GM12878 (cell line): ENCODE measurements around the gene MMRN1. TPM values are rescaled to one million over a fixed set of nuclear protein-coding genes. Genes with fewer than 3 reads are reported as not detected.

Source experiments
- ATAC-seq: fragments of 200-7000 bp; cut with Tn5 transposase; 3 replicates; pipeline ENCODE4 v1.9.1; 2020; ENCODE audit warnings: mild to moderate bottlenecking, moderate library complexity
- BruUV-seq: library from RNA; stranded (reverse); fragments of 400-500 nt; replicated peaks from 2 replicates; lab custom pipeline; 2021; lab: Mats Ljungman, UMichigan
- CTCF ChIA-PET: fragments of 300-600 bp; sonication (Branson Sonifier 250); formaldehyde crosslinking; extraction: SDS; loops from one replicate; lab custom pipeline; 2021; ENCODE audit warnings: inconsistent platforms; lab: Yijun Ruan, JAX
- POLR2A ChIA-PET: fragments of 350-600 bp; formaldehyde crosslinking; extraction: SDS; loops from one replicate; lab custom pipeline; 2021; ENCODE audit warnings: inconsistent platforms; lab: Charles Lee
- RAD21 ChIA-PET: fragments of 300-600 bp; sonication (Branson Sonifier 250); formaldehyde crosslinking; loops from one replicate; lab custom pipeline; 2023; ENCODE audit warnings: antibody characterized with exemption; ENCODE audit not compliant: unreplicated experiment; lab: Charles Lee
- SMC1A ChIA-PET: fragments of 300-600 bp; sonication (Branson Sonifier 250); formaldehyde crosslinking; loops from one replicate; lab custom pipeline; 2023; ENCODE audit not compliant: unreplicated experiment, uncharacterized antibody; lab: Charles Lee
- DNase-seq: peaks from one replicate; pipeline ENCODE4 v3.0.0-alpha.2; 2011; ENCODE audit warnings: low read depth, low spot score
- FAIRE-seq: peaks from 3 replicates; lab custom pipeline; 2011; peaks lifted over from hg19 to GRCh38; lab: Jason Lieb, UNC
- H2AFZ ChIP-seq: 2 replicates; pipeline ENCODE4 v1.6.0; 2011; ENCODE audit warnings: low read depth, low read length, control low read depth; ENCODE audit not compliant: control insufficient read depth
- H3K27ac ChIP-seq: 2 replicates; pipeline ENCODE4 v1.5.1; 2011; ENCODE audit warnings: control low read depth; ENCODE audit not compliant: control insufficient read depth, insufficient read depth
- H3K27me3 ChIP-seq, 2 experiments: replicated peaks in 1 of 2; 2 replicates each; pipeline versions ENCODE4 v1.6.0 to v1.6.1; 2011; ENCODE audit warnings: low read length in 1 of 2; ENCODE audit not compliant: control insufficient read depth in 2 of 2, insufficient read depth in 2 of 2
- H3K36me3 ChIP-seq, 2 experiments: 2 replicates each; pipeline ENCODE4 v1.5.1; 2011; ENCODE audit warnings: low read length in 1 of 2; ENCODE audit not compliant: control insufficient read depth in 2 of 2, insufficient read depth in 2 of 2
- H3K4me1 ChIP-seq: 2 replicates; pipeline ENCODE4 v1.6.1; 2011; ENCODE audit warnings: mild to moderate bottlenecking, low read length, moderate library complexity, mixed read lengths; ENCODE audit not compliant: control insufficient read depth, insufficient read depth
- H3K4me2 ChIP-seq: 2 replicates; pipeline ENCODE4 v1.6.0; 2011; ENCODE audit warnings: control low read depth; ENCODE audit not compliant: control insufficient read depth, insufficient read depth
- H3K4me3 ChIP-seq: fragments of 200-600 bp; sonication (generic); 2 replicates; pipeline ENCODE4 v1.5.1; 2016
- H3K79me2 ChIP-seq: 2 replicates; pipeline ENCODE4 v1.6.0; 2011; ENCODE audit warnings: low read length; ENCODE audit not compliant: control insufficient read depth, insufficient read depth
- H3K9ac ChIP-seq: 2 replicates; pipeline ENCODE4 v1.8.0; 2011; ENCODE audit warnings: low read length, control low read depth, mixed read lengths; ENCODE audit not compliant: control insufficient read depth, insufficient read depth
- H3K9me3 ChIP-seq: replicated peaks from 3 replicates; pipeline ENCODE4 v1.5.1; 2011; ENCODE audit warnings: mild to moderate bottlenecking, low read length; ENCODE audit not compliant: control insufficient read depth, insufficient read depth
- H4K20me1 ChIP-seq: 2 replicates; pipeline ENCODE4 v1.6.0; 2011; ENCODE audit not compliant: control insufficient read depth, insufficient read depth
- ASH2L ChIP-seq: fragments of 300-600, 200-600 bp; sonication (generic); IDR thresholded peaks from 2 replicates; pipeline ENCODE4 v1.6.1; 2017; ENCODE audit warnings: low read depth, mild to moderate bottlenecking, borderline replicate concordance
- CEBPB ChIP-seq, 2 experiments: fragments of 150-350 bp in 1 of 2; IDR thresholded peaks; 2 replicates each; pipeline ENCODE4 v1.6.1; 2012 to 2014; ENCODE audit warnings: low read depth in 2 of 2, low read length in 2 of 2, borderline replicate concordance in 1 of 2, inconsistent platforms in 1 of 2
- CHD1 ChIP-seq: IDR thresholded peaks from 2 replicates; pipeline ENCODE4 v1.6.1; 2012; ENCODE audit warnings: low read depth, low read length, improper control_type of control experiment
- E4F1 ChIP-seq: fragments of 450-650 bp; IDR thresholded peaks from 2 replicates; pipeline ENCODE4 v1.6.1; 2018; ENCODE audit warnings: borderline replicate concordance, mild to moderate bottlenecking; ENCODE audit not compliant: partially characterized antibody
- JUND ChIP-seq: IDR thresholded peaks from 2 replicates; pipeline ENCODE4 v1.6.1; 2012; ENCODE audit warnings: low read depth, mild to moderate bottlenecking, low read length, improper control_type of control experiment, moderate library complexity
- TCF3 ChIP-seq: IDR thresholded peaks from 2 replicates; pipeline ENCODE4 v1.6.1; 2012; ENCODE audit warnings: low read depth, mild to moderate bottlenecking, low read length, borderline replicate concordance; ENCODE audit not compliant: insufficient read depth
- ZNF622 ChIP-seq: fragments of 450-650 bp; IDR thresholded peaks from 2 replicates; pipeline ENCODE4 v1.6.1; 2017; ENCODE audit warnings: mild to moderate bottlenecking, inconsistent platforms
- WGBS: methylation state at CpG from one replicate; pipeline ENCODE4 v1.1.6; 2016; ENCODE audit warnings: low lambda C conversion rate; ENCODE audit not compliant: insufficient replicate concordance, insufficient coverage; ENCODE audit errors: missing lambda C conversion rate; 5-methylcytosine and 5-hydroxymethylcytosine counted together
- in situ Hi-C: fragments of 300-500 bp; cut with MboI; formaldehyde crosslinking; loops from 9 replicates; pipeline ENCODE4 v1.14.3; 2018; ENCODE audit warnings: mixed read lengths
- intact Hi-C: fragments of 100-400 bp; cut with micrococcal nuclease; formaldehyde crosslinking; loops from one replicate; pipeline ENCODE4 v1.14.2; 2022; ENCODE audit not compliant: unreplicated experiment
- polyA plus RNA-seq, 11 experiments: library from polyadenylated mRNA; depleted of rRNA in 4 of 11; unstranded in 6 of 11; stranded (reverse) in 5 of 11; fragments of >200 nt; fragmentation: Nextera tagmentation in 4 of 11; fragmentation: Illumina TruSeq in 1 of 11; extraction: Ambion mirVana in 4 of 11; extraction: Trizol in 1 of 11; gene quantifications; 1 replicate in 1 of 11; 2 replicates in 10 of 11; pipeline versions ENCODE4 v1.2.1 to v1.2.3, GENCODE V29; 2011 to 2016; ENCODE audit warnings: inconsistent platforms in 2 of 11, missing spikeins in 2 of 11, low read depth in 1 of 11
- total RNA-seq, 4 experiments: library from RNA; depleted of rRNA in 3 of 4; stranded (reverse); fragments of >200 nt in 3 of 4; fragmentation: Illumina TruSeq in 1 of 4; extraction: Trizol in 1 of 4; gene quantifications; 2 replicates each; pipeline versions ENCODE4 v1.2.1 to v1.2.3, GENCODE V29; 2013 to 2021

MMRN1 gene
- total and polyA plus RNA-seq, 10 of the 15 experiments (the other 5 are each of a cell fraction or from before 2014, with no cell fraction given): 0.50 to 3.9 (median 0.78) TPM

GRCh38 chr4:89992744-89993143 is 98.1 kb downstream of the MMRN1 start (continued):
- TF ChIP-seq E4F1: no peak

GRCh38 chr4:89994176-89994873 is 99.7 kb downstream of the MMRN1 start:
- H4K20me1 ChIP-seq: no peaks in the 10 kb centered on the region
- ChIA-PET POLR2A (no interaction called here), SMC1A (interaction anchor here (0.6 to 1.5 kb wide), 3 partner anchors 12 to 338 kb away, joined by 3 read pairs; no protein-coding TSS in a partner anchor), CTCF (interaction anchor here (1.3 kb wide), 1 partner anchor 23 kb away, joined by 3 read pairs; no protein-coding TSS in a partner anchor), RAD21 (no interaction called here)
- no peak overlapping the region for H3K4me3 ChIP-seq
- H3K9me3 ChIP-seq: no peaks in the 10 kb centered on the region
- no peak overlapping the region for H3K4me2 ChIP-seq
- no peaks in the 10 kb centered on the region for H3K27me3 ChIP-seq
- H2AFZ ChIP-seq: no peak overlapping the region
- H3K27ac ChIP-seq: no peak overlapping the region
- no peaks in the 10 kb centered on the region for H3K4me1 ChIP-seq
- no peak for DNase-seq
- no TSS peak for BruUV-seq
- intact Hi-C loops: no loop called here
- in situ Hi-C loops: no loop called here
- ATAC-seq: no peak
- TF ChIP-seq TCF3: no peak
- no peak for TF ChIP-seq ASH2L
- no peak for TF ChIP-seq CHD1
- TF ChIP-seq CEBPB (IDR thresholded peaks at IDR 0.05; ENCODE audit: borderline replicate concordance in 1 of 2, low read depth in 2 of 2, low read length in 2 of 2): no peak
- TF ChIP-seq JUND: no peak
- TF ChIP-seq ZNF622: no peak
- 8% methylated on average over 3 of the region's 3 CpGs for WGBS
- FAIRE-seq: no peak
- no peaks in the 10 kb centered on the region for H3K79me2 ChIP-seq
- H3K9ac ChIP-seq: no peak overlapping the region
- H3K36me3 ChIP-seq: no peaks in the 10 kb centered on the region
